Smooth muscle cell of bladder (primary cell): ENCODE data around the gene TMEM128. TPM values are rescaled to one million over a fixed set of nuclear protein-coding genes. Genes with fewer than 3 reads are reported as not detected.

Experiments
- total RNA-seq: library from RNA; depleted of rRNA; stranded (reverse); fragments of >200 nt; gene quantifications from 2 replicates; pipeline ENCODE4 v1.2.3, GENCODE V29; 2014

TMEM128 gene
- total RNA-seq: 28.4 and 30.3 TPM in 2 replicates

GRCh38 chr4:4248029-4248884, at the start of gene TMEM128:
Gene TMEM128, minus strand, starts transcription at chr4:4248223. Its CDS starts 21 bp downstream, at chr4:4248202.

GRCh38 chr4:4289941-4290850, 42.2 kb upstream of the TMEM128 start, which contains the start of the genes LYAR and ZBTB49:
Gene LYAR, minus strand, starts transcription at chr4:4290154. Its CDS starts 6,412 bp downstream, at chr4:4283742.
Gene ZBTB49, plus strand, starts transcription at chr4:4290251. Its CDS starts 9,695 bp downstream, at chr4:4299946.

GRCh38 chr4:4226606-4227438, 21.2 kb downstream of the TMEM128 start, which contains the start of gene OTOP1:
Gene OTOP1, minus strand, starts transcription at chr4:4226929. Its CDS starts 65 bp downstream, at chr4:4226864.

Other genes starting within 250 kb of the TMEM128 start
- not detected in 2 replicates for gene OTOP1, start 21.3 kb downstream of the TMEM128 start, total RNA-seq
- gene LYAR, start 41.9 kb upstream of the TMEM128 start, total RNA-seq: 7.7 and 9.8 TPM in 2 replicates
- gene ZBTB49, start 42.0 kb upstream of the TMEM128 start, total RNA-seq: 2.1 and 2.4 TPM in 2 replicates
- 2.4 and 19.9 TPM in 2 replicates for gene NSG1, start 138.9 kb upstream of the TMEM128 start, total RNA-seq